Endothelial cell (in vitro differentiated cells): ENCODE results near the gene GRAMD1A. TPM values are rescaled to one million over a fixed set of nuclear protein-coding genes. Genes with fewer than 3 reads are reported as not detected.

Source experiments
- DNase-seq: peaks from one replicate; pipeline ENCODE4 v3.0.0; 2021; ENCODE audit warnings: low spot score
- H3K27ac Mint-ChIP-seq: one replicate; pipeline ENCODE4 v1.8.0; 2021; ENCODE audit warnings: mixed read lengths, inconsistent platforms; ENCODE audit not compliant: unreplicated experiment
- H3K27me3 Mint-ChIP-seq: one replicate; pipeline ENCODE4 v1.8.0; 2021; ENCODE audit warnings: mild to moderate bottlenecking, moderate library complexity, mixed read lengths, inconsistent platforms; ENCODE audit not compliant: unreplicated experiment
- H3K36me3 Mint-ChIP-seq: one replicate; pipeline ENCODE4 v1.8.0; 2021; ENCODE audit warnings: mild to moderate bottlenecking, low read depth, mixed read lengths, inconsistent platforms; ENCODE audit not compliant: unreplicated experiment
- H3K4me1 Mint-ChIP-seq: one replicate; pipeline ENCODE4 v1.8.0; 2021; ENCODE audit warnings: mild to moderate bottlenecking, mixed read lengths, inconsistent platforms; ENCODE audit not compliant: unreplicated experiment
- H3K4me3 Mint-ChIP-seq: one replicate; pipeline ENCODE4 v1.8.0; 2021; ENCODE audit warnings: mild to moderate bottlenecking, mixed read lengths, inconsistent platforms; ENCODE audit not compliant: unreplicated experiment
- H3K9me3 Mint-ChIP-seq: one replicate; pipeline ENCODE4 v1.8.0; 2021; ENCODE audit warnings: mixed read lengths, inconsistent platforms; ENCODE audit not compliant: unreplicated experiment
- total RNA-seq: library from RNA; stranded (reverse); fragmentation: NEBNext Ultra II Directional; extraction: Animal tissue kit (Norgen Biotek cat#: 25700); gene quantifications from one replicate; pipeline ENCODE4 v1.2.1, GENCODE V29; 2021; ENCODE audit not compliant: unreplicated experiment
- TF ChIP-seq, protein P1 (sequence below): fragments of 200-600 bp; sonication (generic); IDR thresholded peaks from one replicate; pipeline ENCODE4 v1.5.0; 2021; ENCODE audit warnings: antibody characterized with exemption; ENCODE audit not compliant: unreplicated experiment

Gene GRAMD1A
- total RNA-seq, 1 donor from 2014 or later = 156 TPM

DNA sequence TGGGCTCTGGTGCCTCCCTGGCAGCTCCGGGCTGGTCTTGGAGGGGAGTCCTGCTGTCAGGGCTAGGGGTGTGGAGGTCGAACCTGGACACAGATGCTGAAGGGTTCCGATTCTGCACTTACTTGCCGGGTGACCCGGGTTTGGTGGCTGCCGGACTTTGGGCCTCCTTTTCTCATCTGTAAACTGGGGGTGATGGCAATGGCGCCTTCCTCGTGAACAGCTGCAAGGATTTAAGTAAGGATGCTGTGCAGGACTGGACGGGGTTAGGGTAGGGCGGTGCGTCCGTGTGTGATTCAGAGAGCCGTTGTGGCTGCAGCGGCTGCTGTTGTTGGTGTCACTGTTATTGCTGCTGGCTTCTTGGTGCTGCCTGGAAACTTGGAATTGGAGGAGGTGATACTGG, 43.8 kb downstream of the GRAMD1A start:
- TF ChIP-seq, protein P1, sequence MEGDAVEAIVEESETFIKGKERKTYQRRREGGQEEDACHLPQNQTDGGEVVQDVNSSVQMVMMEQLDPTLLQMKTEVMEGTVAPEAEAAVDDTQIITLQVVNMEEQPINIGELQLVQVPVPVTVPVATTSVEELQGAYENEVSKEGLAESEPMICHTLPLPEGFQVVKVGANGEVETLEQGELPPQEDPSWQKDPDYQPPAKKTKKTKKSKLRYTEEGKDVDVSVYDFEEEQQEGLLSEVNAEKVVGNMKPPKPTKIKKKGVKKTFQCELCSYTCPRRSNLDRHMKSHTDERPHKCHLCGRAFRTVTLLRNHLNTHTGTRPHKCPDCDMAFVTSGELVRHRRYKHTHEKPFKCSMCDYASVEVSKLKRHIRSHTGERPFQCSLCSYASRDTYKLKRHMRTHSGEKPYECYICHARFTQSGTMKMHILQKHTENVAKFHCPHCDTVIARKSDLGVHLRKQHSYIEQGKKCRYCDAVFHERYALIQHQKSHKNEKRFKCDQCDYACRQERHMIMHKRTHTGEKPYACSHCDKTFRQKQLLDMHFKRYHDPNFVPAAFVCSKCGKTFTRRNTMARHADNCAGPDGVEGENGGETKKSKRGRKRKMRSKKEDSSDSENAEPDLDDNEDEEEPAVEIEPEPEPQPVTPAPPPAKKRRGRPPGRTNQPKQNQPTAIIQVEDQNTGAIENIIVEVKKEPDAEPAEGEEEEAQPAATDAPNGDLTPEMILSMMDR = no peak
- Mint-ChIP-seq H3K4me1 (peaks cover 17% of the 10 kb centered on the region), H3K9me3 (no peaks in the 10 kb centered on the region), H3K4me3 (no peak overlapping the region), H3K36me3 (no peaks in the 10 kb centered on the region), H3K27ac (peak overlapping the region; percentile 52), H3K27me3 (peaks cover 9% of the 10 kb centered on the region)
- DNase-seq = no peak

DNA sequence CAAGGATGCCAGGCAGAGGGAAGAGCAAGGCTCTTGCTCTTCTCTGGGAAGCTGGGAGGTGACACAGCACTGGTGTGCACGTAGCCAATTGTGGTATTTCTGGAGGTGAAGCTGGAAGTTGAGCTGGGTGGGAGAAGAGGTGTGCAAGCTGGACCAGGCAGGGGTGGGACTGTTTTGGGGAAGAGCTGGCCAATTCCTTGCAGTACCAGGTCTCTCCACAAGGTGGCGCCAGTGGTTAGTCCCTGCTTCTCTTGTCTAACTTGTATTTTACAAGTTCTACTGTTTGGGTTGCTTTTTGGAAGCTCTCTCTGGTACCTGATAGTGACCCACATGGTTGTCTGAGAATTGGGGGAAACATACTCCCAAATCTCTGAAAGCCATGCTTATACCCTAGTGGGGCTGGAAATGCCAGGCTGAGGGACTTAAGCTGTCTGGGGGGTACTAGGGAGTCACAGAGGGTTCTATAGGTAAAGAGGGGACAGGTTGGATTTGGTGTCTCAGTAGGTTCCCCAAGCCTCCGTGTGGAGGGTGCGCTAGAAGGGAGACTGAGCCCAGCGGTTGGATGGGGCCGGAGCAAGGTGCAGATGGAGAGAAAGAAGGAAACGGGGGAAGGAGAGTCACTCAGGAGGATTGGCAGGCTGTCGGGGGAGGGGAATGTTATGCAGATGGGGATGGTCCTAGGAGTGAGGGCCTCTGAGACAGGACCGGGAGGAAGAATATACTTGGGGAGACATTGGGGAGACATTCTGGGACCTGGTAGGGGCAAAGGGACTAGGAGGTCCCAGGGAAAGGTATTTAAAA, 44.4 kb downstream of the GRAMD1A start:
- H3K27me3 Mint-ChIP-seq = peaks cover 9% of the 10 kb centered on the region
- H3K4me3 Mint-ChIP-seq = no peak overlapping the region
- TF ChIP-seq, protein P1 = peak; percentile 99
- peaks cover 17% of the 10 kb centered on the region for H3K4me1 Mint-ChIP-seq
- H3K36me3 Mint-ChIP-seq = no peaks in the 10 kb centered on the region
- no peak overlapping the region for H3K27ac Mint-ChIP-seq
- peak; percentile 71 for DNase-seq
- no peaks in the 10 kb centered on the region for H3K9me3 Mint-ChIP-seq

DNA sequence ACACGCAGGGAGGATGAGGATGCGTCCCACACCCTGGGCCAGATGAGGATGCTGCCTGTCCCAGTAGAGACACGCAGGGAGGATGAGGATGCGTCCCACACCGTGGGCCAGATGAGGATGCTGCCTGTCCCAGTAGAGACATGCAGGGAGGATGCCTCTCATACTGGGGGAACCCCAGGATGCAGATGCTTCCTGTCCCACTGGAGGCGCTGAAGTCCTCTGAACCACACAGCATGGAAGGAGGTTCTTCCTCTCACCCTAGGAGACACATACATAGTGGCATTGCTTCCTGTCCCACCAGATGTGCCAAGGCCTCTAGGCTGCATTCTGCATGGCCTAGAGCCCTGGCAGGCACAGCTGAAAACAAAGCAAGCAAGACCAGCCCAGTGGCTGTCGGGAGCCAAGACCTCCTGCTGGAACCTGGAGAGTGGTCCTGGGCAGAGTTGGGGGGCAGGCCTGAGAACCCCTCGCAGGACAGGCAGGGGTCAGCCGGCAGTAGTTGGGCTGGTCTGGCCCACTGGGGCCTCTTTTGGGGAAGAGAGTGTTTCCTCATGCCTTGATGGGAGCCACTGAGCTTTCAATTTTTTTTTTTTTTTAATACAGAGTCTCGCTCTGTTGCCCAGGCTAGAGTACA, 45.7 kb downstream of the GRAMD1A start:
- Mint-ChIP-seq H3K36me3 (no peaks in the 10 kb centered on the region), H3K27ac (no peak overlapping the region), H3K9me3 (no peaks in the 10 kb centered on the region), H3K27me3 (peaks cover 8% of the 10 kb centered on the region), H3K4me3 (no peak overlapping the region), H3K4me1 (peaks cover 17% of the 10 kb centered on the region)
- TF ChIP-seq, protein P1 = no peak
- DNase-seq = peak; percentile 36

DNA sequence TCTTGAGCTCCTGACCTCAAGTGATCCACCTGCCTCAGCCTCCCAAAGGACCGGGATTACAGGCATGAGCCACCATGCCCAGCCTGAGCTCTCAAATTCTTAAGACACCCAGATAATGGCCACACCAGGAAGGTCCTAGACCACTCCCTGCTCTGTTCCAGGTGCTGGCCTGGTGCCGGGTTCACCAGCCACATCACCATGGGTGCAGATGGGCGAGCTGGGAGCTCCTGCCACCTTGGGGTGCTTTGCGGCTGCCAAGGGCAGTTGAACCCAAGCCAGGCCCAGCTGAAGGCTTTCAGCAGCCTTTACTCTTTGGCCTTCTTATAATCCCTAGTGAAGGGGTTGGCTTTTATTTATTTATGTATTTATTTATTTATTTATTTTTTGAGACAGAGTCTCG, 46.3 kb downstream of the GRAMD1A start:
- TF ChIP-seq, protein P1 = no peak
- Mint-ChIP-seq H3K36me3 (no peaks in the 10 kb centered on the region), H3K4me1 (peaks cover 17% of the 10 kb centered on the region), H3K27ac (no peak overlapping the region), H3K4me3 (no peak overlapping the region), H3K9me3 (no peaks in the 10 kb centered on the region), H3K27me3 (peaks cover 8% of the 10 kb centered on the region)
- DNase-seq = no peak

DNA sequence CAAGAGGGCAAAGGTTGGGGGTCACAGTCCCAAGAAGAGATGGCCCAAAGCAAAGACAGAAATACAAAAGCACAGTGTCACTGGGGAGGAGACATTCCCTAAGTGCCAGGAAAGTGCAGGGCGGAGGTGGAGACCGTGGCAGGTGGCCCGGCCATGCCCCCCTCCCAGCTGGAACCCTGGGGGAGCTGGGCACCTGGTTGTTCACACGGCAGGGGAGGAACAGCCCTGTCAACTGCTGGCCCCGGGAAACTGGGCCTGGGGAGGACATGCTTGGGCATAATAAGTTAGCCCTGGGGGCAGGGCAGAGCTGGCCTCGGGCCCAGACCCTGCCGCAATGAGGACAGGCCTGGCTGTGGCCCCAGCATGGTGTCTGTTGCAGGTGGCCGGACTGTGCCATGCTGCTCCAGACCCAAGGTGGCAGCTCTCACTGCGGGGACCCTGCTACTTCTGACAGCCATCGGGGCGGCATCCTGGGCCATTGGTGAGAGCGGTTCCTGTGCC, 48.8 kb downstream of the GRAMD1A start:
- Mint-ChIP-seq H3K4me1 (peaks cover 15% of the 10 kb centered on the region), H3K36me3 (no peaks in the 10 kb centered on the region), H3K27me3 (peaks cover 6% of the 10 kb centered on the region), H3K9me3 (no peaks in the 10 kb centered on the region), H3K4me3 (no peak overlapping the region), H3K27ac (no peak overlapping the region)
- DNase-seq = no peak
- TF ChIP-seq, protein P1 = no peak
